GM10266 (cell line): ENCODE data around the gene DTX3L.

ENCODE experiments used
- DNase-seq: peaks from one replicate; pipeline ENCODE4 v3.0.0; 2012; ENCODE audit errors: extremely low spot score
- CTCF ChIP-seq: IDR thresholded peaks from 2 replicates; pipeline ENCODE4 v1.5.1; 2012; ENCODE audit warnings: mild to moderate bottlenecking, low read depth; ENCODE audit not compliant: control insufficient read depth, insufficient read depth; ENCODE audit errors: missing control alignments

Gene DTX3L

DNA sequence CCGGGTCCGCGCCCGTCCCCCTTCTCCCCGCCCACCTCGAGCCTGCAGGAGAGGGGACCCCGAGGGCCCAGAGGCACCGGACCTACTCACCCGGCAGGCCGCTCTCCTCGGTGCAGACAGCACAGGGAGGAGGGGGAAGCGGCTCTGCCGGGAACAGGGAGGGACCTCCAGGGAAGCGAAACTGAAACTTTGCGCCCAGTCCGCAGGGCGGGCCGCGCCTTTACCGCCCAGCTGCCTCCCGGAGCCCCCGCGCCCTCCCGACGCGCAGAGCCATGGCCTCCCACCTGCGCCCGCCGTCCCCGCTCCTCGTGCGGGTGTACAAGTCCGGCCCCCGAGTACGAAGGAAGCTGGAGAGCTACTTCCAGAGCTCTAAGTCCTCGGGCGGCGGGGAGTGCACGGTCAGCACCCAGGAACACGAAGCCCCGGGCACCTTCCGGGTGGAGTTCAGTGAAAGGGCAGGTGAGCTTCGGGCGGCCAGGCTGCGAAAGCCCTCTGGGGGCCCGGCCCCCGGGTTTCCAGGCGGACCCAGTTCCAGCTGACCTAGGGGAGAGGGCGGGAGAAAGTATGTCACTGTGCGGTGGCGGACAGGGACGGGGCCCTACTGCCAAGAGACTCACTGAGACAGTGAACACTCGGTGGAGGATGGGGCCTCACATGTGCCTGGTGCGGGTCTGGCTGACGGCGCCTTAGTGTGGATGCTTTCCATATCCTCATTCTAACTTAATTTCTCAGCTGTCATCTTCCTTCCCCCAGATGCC lies at the start of gene DTX3L, which contains the start of gene PARP9:
DTX3L (plus strand) TSS at position 184 of the 758 bp plus-strand sequence; CDS start at position 273, 89 bp downstream.
PARP9 (minus strand) TSS at position 146 of the 758 bp plus-strand sequence. CDS start 4,680 bp downstream, outside the sequence.
- peak; percentile 67 for DNase-seq
- TF ChIP-seq CTCF = no peak

GRCh38 chr3:122515020-122515468 lies 49.1 kb upstream of the DTX3L start:
- TF ChIP-seq CTCF = no peak
- DNase-seq = no peak

- DNase-seq = no peak
- TF ChIP-seq CTCF = no peak
Observed at GRCh38 chr3:122515870-122516269, 48.3 kb upstream of the DTX3L start.

DNA sequence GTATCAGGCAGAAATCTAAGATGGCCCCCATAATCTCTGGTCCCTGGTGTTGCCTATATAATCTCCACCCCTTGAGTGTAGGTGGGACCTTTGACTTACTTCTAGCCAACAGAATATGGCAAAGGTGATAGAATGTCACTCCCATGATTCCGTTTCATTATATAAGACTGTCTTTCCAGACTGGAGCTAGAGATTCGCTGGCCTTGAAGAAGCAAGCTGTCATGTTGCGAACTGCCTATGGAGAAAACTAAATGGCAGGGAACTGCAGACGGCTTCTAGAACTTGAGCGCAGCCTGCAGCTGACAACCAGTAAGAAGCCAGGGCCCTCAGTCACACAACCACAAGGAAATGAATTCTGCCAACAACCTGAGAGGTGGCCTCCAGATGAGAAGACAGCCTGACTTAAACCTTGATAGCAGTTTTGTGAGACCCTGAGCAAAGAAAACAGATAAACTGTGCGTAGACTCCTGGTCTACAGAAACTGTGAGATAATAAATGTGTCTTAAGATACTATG lies 47.2 kb upstream of the DTX3L start:
- no peak for TF ChIP-seq CTCF
- no peak for DNase-seq

DNA sequence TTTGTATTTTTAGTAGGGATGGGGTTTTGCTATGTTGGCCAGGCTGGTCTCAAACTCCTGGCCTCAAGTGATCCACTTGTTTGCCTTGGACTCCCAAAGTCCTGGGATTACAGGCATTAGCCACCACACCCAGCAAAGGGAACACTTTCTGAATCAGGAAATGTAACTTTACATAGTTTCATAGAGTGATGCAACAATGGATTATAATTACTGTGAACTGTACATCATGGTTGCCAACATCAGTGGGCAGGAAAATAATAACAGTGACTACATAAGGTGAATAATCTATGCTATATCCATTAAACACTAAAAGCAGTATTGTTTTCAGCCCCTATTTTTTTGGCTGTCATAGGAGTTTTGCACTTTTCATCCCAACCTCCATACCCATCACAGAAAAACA lies 44.4 kb upstream of the DTX3L start:
- TF ChIP-seq CTCF = no peak

DNA sequence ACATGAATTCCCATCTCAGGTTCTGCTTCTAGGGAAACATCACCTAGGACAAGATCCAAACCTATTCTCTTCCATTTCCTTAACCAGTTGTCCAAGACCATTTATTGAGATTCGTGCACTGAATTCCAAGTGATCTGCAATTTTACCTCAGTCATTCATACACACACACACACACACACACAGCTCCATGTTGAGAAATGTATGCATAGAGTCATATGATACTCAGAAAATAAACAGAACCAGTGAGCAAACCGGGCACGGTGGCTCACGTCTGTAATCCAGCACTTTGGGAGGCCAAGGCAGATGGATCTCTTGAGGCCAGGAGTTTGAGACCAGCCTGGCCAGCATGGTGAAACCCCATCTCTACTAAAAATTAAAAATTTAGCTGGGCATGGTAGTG lies 43.3 kb upstream of the DTX3L start:
- no peak for TF ChIP-seq CTCF
- DNase-seq = no peak

More for the DNA sequence above, 44.4 kb upstream of the DTX3L start:
- no peak for DNase-seq

DNA sequence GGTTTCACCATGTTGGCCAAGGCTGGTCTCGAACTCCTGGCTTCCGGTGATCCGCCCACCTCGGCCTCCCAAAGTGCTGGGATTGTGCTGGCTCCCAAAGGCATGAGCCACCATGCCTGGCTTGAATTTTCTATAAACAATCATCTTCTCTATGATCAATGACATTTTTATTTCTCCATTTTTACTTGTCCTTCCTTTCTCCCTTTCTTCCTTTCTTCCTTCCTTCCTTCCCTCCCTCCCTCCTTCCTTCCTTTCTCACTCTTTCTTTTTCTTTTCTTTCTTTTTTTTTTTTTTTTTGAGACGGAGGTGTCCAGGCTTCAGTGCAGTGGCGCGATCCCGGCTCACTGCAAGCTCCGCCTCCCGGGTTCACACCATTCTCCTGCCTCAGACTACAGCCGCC lies 40.8 kb upstream of the DTX3L start:
- no peak for DNase-seq

More for the DNA sequence above, 40.8 kb upstream of the DTX3L start:
- no peak for TF ChIP-seq CTCF
